Inferior parietal cortex (tissue), 1 donor: ENCODE results near the gene PCSK2.

ENCODE experiments used
- DNase-seq: peaks from one replicate; pipeline ENCODE4 v3.0.0-alpha.2; 2016; ENCODE audit errors: extremely low spot score

Gene PCSK2

DNA sequence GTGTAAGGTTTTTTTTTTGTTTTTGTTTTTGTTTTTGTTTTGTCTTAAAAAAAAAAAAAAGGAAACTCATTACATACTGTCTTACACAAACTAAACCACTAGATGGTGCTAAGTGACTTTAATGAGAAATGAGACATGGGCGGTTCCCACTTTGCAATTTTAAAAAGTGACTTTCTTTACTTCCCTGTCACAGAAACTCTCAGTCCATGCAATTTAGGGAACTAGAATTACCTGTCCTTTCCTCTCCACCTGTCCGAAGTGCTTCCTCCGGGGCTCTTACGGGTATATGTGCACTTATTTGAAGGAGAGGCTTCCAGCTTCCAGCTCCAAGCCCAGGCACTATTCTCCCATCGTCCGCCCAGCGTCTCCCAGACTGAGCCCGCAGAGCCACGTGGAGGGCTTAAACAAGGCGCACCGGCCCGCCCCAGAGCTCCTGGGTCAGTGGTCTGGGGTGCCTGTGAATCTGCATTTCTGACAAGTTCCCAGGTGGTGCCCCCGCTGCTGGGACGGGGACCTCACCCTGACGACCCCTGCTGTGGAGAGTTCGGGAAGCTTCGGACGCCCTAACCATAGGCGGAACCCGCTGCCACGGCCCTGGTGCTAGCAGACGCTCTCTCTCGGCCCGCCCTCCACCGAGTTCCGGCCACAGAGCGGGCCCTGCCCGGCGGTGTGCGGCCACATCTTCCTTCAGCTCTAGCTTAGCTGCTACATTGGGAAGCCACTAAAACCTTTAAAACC is 278.2 kb downstream of the PCSK2 start:
- peak; percentile 77 for DNase-seq

DNA sequence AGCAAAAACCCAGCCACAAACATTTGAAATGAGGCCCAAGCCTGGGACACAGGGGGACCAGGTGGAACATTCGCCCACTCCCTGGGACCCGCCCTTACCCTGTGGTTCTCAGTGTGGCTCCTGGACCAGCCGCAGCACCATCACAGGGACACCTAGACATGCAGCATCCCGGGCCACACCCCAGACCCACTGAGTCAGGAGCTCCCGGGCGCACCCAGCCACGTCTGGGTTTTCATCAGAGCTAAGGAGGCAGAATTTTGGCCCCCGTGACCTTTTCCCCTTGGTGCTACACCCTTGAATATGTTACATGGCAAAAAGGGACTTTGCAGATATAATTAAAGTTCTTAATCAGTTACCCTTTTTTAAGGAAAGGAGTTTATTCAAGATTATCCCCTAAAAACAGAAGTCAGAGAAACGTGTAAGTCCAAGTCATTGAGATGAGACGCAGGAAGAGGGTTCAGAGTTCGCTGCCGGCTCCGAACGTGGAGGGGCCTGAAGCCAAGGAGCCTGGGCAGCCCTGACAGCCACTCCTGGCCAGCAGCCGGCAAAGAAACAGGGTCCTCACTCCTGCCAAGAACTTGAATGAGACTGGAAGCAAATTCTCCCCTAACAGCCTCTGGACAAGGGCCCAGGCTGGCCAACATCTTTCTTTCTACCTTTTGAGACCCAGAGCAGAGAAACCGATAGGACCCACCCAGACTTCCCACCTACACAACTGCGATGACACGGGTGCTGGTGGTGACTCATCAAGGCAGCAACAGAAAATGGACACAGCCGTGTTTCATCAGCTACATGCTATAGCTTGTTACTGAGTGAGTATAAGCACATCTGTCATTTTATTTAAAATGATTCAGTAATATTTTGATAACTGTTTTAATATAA is 279.0 kb downstream of the PCSK2 start:
- no peak for DNase-seq

DNA sequence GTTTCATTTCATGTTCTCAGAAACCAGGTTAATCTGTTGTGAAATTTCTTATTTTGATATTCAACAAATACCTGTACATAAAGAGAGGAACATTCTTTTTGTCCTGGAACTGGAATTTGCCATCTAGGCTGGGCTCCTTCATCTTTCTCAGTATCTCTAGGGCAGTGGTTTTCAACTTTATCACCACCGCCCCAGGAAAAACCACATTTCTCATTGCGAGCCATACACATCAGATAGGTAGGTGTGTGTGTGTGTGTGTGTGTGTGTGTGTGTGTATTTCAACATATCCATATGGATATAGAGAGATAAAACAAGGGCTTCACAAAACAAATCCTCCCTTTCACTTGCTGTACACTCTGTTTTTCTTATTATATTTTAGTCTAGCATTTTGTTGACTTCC is 280.2 kb downstream of the PCSK2 start:
- no peak for DNase-seq

- no peak for DNase-seq
These were observed 280.7 kb downstream of the PCSK2 start for GRCh38 chr20:17507531-17507930.

DNA sequence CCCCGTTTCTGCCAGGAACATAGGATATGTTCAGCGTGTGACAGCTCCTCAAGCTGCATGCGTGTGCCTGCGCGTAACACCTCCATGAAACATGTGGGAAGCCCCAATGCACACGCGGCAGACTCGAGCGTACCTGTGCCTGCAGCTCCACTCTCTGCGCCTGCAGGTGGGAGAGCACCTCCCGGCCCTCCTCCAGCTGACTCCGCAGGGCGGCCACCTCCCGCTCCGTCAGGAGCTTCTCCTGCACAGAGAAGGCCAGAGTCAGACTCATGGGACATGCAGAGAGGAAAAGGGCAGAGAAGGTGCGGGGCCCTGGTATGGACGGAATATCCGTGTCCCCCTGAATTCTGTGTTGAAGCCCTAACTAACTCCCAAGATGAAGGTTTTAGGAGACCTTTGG is 281.9 kb downstream of the PCSK2 start:
- DNase-seq, result no peak

DNA sequence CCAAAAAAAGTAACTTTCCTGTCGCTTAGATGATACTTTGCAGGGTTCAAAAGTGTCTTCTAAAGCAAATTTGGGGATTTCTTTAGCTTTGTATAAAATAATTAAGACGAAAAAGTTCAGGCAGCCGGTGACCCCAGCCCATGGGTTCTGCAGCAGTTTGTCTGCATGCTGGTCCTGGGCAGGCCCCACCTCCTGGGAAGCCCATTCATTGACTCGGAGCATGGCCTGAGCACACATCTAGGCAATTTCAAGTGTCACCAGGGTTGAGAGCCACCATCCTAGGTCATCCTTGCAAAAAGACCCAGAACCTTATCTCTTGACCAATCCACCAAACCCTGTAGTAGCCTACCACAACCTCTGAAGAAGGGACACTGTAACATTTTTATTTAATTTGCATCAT is 283.7 kb downstream of the PCSK2 start:
- DNase-seq, result no peak

GRCh38 chr20:17511401-17511800 is 284.6 kb downstream of the PCSK2 start:
- no peak for DNase-seq

DNA sequence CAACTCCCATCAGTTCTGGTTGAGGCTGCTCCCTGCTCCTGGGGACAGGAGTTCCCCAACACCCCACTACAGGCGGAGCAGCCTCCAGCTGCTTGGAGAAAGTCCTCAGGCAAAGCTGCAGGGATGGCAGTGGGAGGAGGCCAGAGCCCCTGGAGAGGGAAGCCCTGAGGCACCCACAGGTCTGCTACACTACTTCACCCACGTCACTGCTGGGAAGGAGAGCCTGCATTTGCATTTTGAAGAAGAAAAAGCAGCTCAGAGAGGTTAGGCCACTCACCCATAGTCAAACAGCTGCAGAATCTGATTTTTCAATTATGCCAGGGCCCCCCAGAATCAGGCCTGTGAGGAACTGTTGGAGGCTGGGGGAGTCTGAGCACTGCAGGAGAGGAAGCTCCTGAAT is 287.1 kb downstream of the PCSK2 start:
- no peak for DNase-seq

DNA sequence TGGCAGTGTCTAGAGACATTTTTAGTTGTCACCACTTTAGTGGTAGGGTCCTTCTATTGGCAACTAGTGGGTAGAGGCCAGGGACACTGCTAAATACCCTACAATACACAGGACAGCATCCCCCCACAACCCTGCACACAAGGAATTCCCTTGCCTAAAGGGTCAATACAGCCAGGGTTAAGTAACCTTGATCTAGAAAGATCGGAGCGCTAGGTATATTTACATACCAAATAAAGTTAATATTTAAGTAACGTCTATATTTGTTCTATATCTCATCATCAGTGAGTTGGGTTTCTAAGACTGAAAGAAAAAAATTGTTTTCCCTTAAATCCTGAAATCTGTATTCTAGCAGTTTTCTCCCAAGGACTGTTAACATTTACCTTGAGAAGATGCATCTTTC is 288.2 kb downstream of the PCSK2 start:
- DNase-seq, result no peak

DNA sequence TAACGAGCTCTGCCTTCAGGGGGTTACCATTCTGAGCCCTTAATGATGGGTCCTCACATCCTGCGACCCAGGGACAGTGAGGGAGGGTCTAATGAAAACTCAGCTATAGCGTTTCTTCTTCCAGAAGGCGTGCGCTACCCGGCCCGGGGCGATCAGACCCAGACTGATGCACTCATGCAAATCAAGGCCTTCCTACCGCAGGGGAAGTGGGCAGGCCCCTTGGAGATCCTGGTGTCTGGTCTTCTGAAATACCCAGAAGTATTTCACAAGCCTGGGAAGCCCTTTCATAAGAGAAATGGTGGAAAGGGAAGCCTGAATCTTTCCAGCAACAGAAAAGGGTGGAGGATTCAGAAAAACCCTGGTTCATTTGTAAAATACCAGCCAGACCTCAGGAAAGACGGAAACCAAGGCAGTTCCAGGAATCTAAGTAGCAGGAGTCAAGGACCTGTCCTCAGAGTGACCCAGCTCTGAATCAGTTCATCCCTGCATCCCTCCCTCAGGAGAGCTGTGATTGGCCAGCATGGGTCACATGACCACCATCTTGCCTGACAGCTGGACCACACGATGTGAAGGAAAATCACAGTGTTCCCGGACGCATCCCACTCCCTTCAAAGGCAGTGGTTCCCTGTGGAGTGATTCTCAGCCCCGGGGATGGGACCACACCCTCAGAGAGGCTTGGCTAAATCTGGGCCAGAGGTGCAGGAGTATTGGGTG is 291.7 kb downstream of the PCSK2 start:
- no peak for DNase-seq

GRCh38 chr20:17519606-17520285 is 292.9 kb downstream of the PCSK2 start:
- DNase-seq, result no peak

GRCh38 chr20:17520583-17520982 is 293.7 kb downstream of the PCSK2 start:
- DNase-seq, result no peak

DNA sequence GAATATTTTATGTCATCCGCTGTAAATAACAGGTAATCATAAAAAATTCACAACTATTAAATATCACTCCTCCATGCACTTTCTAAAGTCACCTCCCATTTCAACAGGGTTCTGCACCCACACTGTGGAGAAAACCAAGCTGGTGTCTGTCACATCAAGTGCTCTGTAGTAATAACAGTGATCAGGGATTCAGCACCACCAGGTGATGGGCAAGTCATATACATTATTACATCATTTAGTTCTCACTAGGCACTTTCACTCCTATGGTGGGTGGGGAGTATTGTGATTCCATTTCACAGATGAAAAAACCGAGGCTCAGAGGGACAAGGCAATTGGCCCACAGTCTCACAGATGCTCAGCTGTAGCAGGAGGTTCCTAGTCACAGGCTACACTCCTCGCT is 295.7 kb downstream of the PCSK2 start:
- no peak for DNase-seq

- DNase-seq, result no peak
These were observed 296.5 kb downstream of the PCSK2 start for GRCh38 chr20:17523326-17523725.

- DNase-seq, result no peak
These were observed 297.7 kb downstream of the PCSK2 start for GRCh38 chr20:17524560-17524959.

- no peak for DNase-seq
These were observed 298.3 kb downstream of the PCSK2 start for GRCh38 chr20:17525132-17525531.

DNA sequence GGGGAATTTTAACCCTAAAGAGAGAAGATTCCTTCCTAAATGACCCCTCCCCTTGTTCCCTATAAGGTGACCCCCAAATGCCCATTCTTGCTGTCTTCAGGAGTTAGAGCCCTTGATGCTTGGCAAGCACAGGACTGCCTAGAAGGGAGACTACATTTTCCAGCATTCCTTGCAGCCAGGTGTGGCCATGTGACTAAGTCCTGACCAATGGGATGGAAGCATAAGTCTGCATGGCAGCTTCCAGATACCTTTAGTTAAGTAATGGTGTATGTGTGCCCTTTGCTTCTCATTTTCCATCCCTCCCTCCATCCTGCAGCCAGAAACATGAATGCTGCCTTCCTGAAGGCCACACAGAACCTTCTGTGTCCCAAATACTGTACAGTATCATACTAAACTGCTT is 298.8 kb downstream of the PCSK2 start:
- DNase-seq, result no peak

DNA sequence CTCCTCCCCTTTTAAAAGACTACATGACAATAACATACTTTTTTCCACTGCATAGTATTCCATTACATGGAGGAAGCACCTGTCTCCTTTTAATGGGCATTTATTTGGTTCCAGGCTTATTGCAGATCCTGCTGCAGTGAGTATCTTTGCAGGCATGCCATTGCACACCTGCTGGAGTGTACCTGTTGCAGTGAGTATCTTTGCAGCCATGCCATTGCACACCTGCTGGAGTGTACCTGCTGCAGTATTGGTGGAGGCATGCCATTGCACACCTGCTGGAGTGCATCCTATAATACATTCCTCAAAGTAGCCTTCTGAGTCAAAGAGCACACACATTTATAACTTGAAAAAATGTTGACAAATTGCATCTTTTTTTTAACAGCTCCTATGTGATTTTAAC is 302.7 kb downstream of the PCSK2 start:
- DNase-seq, result no peak

GRCh38 chr20:17530153-17530552 is 303.3 kb downstream of the PCSK2 start:
- DNase-seq, result no peak

- DNase-seq, result peak; percentile 20
These were observed 304.1 kb downstream of the PCSK2 start, which contains the start of gene BFSP1 for GRCh38 chr20:17530716-17531664. TSS of gene BFSP1 (minus strand) at chr20:17531379. CDS start at chr20:17531329, 50 bp downstream.

DNA sequence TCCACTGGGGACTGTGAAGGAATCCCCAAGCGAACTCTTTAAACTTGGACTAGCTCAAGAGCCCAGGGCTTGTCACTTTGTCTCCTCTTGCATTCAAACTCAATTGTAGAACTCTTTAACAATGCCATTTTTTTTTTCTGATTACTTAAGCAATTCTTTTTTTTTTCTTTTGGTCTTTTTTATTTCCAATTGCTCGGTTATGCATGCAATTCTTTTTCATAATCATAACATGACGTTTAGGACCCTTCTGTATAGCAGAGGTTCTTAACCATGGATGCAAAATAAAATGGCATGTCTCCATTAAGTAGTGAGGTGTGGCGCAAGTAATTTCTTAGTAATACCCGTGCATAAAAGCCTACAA is 304.8 kb downstream of the PCSK2 start:
- DNase-seq, result no peak
